Testis (tissue), 2 donors: Measurements from ENCODE around the gene HIPK2.

Source experiments
- POLR2A ChIP-seq: fragments of 450-650 bp; IDR thresholded peaks from one replicate; pipeline ENCODE4 v1.6.1; 2017; ENCODE audit warnings: antibody characterized with exemption, mild to moderate bottlenecking, moderate library complexity
- TF ChIP-seq, protein P1 (sequence below), 3 experiments: fragments of 450-650 bp in 2 of 3; fragments of 200-600 bp in 1 of 3; sonication (generic) in 1 of 3; IDR thresholded peaks; one replicate each; pipeline ENCODE4 v1.5.1; 2016 to 2019; ENCODE audit warnings: antibody characterized with exemption in 3 of 3, mild to moderate bottlenecking in 2 of 3, moderate library complexity in 1 of 3

DNA sequence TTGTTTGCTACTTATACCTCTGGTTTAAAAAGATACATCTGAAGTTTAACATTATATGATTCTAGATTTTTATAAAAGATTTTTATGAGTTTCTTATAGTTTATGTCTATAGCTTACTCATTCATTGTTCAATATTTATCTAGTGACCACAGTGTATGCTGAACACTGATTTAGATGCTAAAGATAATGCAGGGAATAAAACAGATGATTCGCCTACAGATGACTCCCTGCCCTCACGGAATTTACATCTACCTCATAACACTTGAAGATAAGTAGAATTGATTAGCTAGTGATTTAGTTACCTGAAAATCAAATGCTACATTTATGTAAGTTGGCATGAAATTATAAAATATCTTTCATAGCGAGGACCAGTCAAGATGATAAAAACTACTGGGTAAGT, 105.8 kb downstream of the HIPK2 start:
- TF ChIP-seq, protein P1, sequence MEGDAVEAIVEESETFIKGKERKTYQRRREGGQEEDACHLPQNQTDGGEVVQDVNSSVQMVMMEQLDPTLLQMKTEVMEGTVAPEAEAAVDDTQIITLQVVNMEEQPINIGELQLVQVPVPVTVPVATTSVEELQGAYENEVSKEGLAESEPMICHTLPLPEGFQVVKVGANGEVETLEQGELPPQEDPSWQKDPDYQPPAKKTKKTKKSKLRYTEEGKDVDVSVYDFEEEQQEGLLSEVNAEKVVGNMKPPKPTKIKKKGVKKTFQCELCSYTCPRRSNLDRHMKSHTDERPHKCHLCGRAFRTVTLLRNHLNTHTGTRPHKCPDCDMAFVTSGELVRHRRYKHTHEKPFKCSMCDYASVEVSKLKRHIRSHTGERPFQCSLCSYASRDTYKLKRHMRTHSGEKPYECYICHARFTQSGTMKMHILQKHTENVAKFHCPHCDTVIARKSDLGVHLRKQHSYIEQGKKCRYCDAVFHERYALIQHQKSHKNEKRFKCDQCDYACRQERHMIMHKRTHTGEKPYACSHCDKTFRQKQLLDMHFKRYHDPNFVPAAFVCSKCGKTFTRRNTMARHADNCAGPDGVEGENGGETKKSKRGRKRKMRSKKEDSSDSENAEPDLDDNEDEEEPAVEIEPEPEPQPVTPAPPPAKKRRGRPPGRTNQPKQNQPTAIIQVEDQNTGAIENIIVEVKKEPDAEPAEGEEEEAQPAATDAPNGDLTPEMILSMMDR (IDR thresholded peaks at IDR 0.05), result no peak
- TF ChIP-seq POLR2A, result no peak
